GM18511 (cell line): Measurements from ENCODE around the gene RYR2.
"Not testable (repeated sequence)": the region's sequence is repeated elsewhere in the genome, so short reads cannot be mapped to it uniquely, and the experiment has no call there.

ENCODE experiments used
- ATAC-seq: cut with Tn5 transposase; IDR thresholded peaks from one replicate; pipeline ENCODE4 v1.9.1; 2021; ENCODE audit warnings: mild to moderate bottlenecking, moderate library complexity; ENCODE audit not compliant: unreplicated experiment

The RYR2 gene

GRCh38 chr1:237074371-237075117 lies 32.6 kb downstream of the RYR2 start:
- ATAC-seq = no peak

GRCh38 chr1:237084341-237085077 lies 42.5 kb downstream of the RYR2 start:
- no peak for ATAC-seq

GRCh38 chr1:237091691-237092090 lies 49.7 kb downstream of the RYR2 start:
- no peak for ATAC-seq

- ATAC-seq = no peak
Observed at GRCh38 chr1:237093691-237094090, 51.7 kb downstream of the RYR2 start.

- no peak for ATAC-seq
Observed at GRCh38 chr1:237098541-237098940, 56.6 kb downstream of the RYR2 start.

GRCh38 chr1:237103021-237103420 lies 61.0 kb downstream of the RYR2 start:
- no peak for ATAC-seq

- no peak for ATAC-seq
Observed at GRCh38 chr1:237104096-237104495, 62.1 kb downstream of the RYR2 start.

GRCh38 chr1:237105826-237106225 lies 63.8 kb downstream of the RYR2 start:
- no peak for ATAC-seq

GRCh38 chr1:237108297-237109040 lies 66.5 kb downstream of the RYR2 start:
- ATAC-seq = no peak

- no peak for ATAC-seq
Observed at GRCh38 chr1:237111807-237112206, 69.8 kb downstream of the RYR2 start.

- no peak for ATAC-seq
Observed at GRCh38 chr1:237112663-237113062, 70.7 kb downstream of the RYR2 start.

- no peak for ATAC-seq
Observed at GRCh38 chr1:237115035-237115434, 73.1 kb downstream of the RYR2 start.

GRCh38 chr1:237119091-237119490 lies 77.1 kb downstream of the RYR2 start:
- ATAC-seq = no peak

- ATAC-seq = no peak
Observed at GRCh38 chr1:237120683-237121082, 78.7 kb downstream of the RYR2 start.

- no peak for ATAC-seq
Observed at GRCh38 chr1:237124856-237125462, 83.0 kb downstream of the RYR2 start.

- no peak for ATAC-seq
Observed at GRCh38 chr1:237126180-237126579, 84.2 kb downstream of the RYR2 start.

GRCh38 chr1:237127301-237127700 lies 85.3 kb downstream of the RYR2 start:
- ATAC-seq = not testable (repeated sequence)

- no peak for ATAC-seq
Observed at GRCh38 chr1:237133921-237134320, 91.9 kb downstream of the RYR2 start.

- no peak for ATAC-seq
Observed at GRCh38 chr1:237134929-237135328, 92.9 kb downstream of the RYR2 start.

GRCh38 chr1:237138551-237138950 lies 96.6 kb downstream of the RYR2 start:
- ATAC-seq = no peak

GRCh38 chr1:237139732-237140131 lies 97.7 kb downstream of the RYR2 start:
- ATAC-seq = no peak
